GM19023 (cell line): ENCODE data around the gene CRIP3.
"Not testable (repeated sequence)": the region's sequence is repeated elsewhere in the genome, so short reads cannot be mapped to it uniquely, and the experiment has no call there.

Experiments used
- ATAC-seq: cut with Tn5 transposase; IDR thresholded peaks from one replicate; pipeline ENCODE4 v1.9.1; 2021; ENCODE audit warnings: mild to moderate bottlenecking, moderate library complexity; ENCODE audit not compliant: unreplicated experiment

CRIP3 gene

GRCh38 chr6:43307451-43308100 is 1.1 kb downstream of the CRIP3 start:
- ATAC-seq: no peak

GRCh38 chr6:43306086-43306485 is 2.5 kb downstream of the CRIP3 start:
- no peak for ATAC-seq

- no peak for ATAC-seq
Measured at GRCh38 chr6:43304882-43305281, 3.7 kb downstream of the CRIP3 start.

GRCh38 chr6:43304361-43304760 is 4.3 kb downstream of the CRIP3 start:
- no peak for ATAC-seq

GRCh38 chr6:43303751-43304331 is 4.8 kb downstream of the CRIP3 start:
- ATAC-seq: no peak

- ATAC-seq: not testable (repeated sequence)
Measured at GRCh38 chr6:43303006-43303405, 5.6 kb downstream of the CRIP3 start.

GRCh38 chr6:43302126-43302525 is 6.5 kb downstream of the CRIP3 start:
- no peak for ATAC-seq

GRCh38 chr6:43301081-43301870 is 7.3 kb downstream of the CRIP3 start:
- no peak for ATAC-seq

- ATAC-seq: no peak
Measured at GRCh38 chr6:43299338-43300293, 9.0 kb downstream of the CRIP3 start.

- ATAC-seq: no peak
Measured at GRCh38 chr6:43298565-43299337, 9.9 kb downstream of the CRIP3 start.

- no peak for ATAC-seq
Measured at GRCh38 chr6:43297644-43298564, 10.7 kb downstream of the CRIP3 start, which contains the start of gene SLC22A7. TSS of gene SLC22A7 (plus strand) at chr6:43298260. CDS start at chr6:43298359, 99 bp downstream.

- ATAC-seq: no peak
Measured at GRCh38 chr6:43296780-43297497, 11.7 kb downstream of the CRIP3 start.

GRCh38 chr6:43295456-43295855 is 13.2 kb downstream of the CRIP3 start:
- ATAC-seq: no peak

- ATAC-seq: no peak
Measured at GRCh38 chr6:43294536-43294935, 14.1 kb downstream of the CRIP3 start.

- ATAC-seq: no peak
Measured at GRCh38 chr6:43293698-43294097, 14.9 kb downstream of the CRIP3 start.

GRCh38 chr6:43292763-43293318 is 15.8 kb downstream of the CRIP3 start:
- no peak for ATAC-seq

- ATAC-seq: no peak
Measured at GRCh38 chr6:43292341-43292740, 16.3 kb downstream of the CRIP3 start.

- no peak for ATAC-seq
Measured at GRCh38 chr6:43291708-43292107, 16.9 kb downstream of the CRIP3 start.
